Fibroblast of skin of left biceps (primary cell): Measurements from ENCODE around the gene RPS24.
"Not testable (repeated sequence)": the region's sequence is repeated elsewhere in the genome, so short reads cannot be mapped to it uniquely, and the experiment has no call there.

Experiments used
- DNase-seq, 2 experiments: peaks; one replicate each; pipeline ENCODE4 v3.0.0-alpha.2; 2013; ENCODE audit warnings: low read depth in 2 of 2

Gene RPS24

DNA sequence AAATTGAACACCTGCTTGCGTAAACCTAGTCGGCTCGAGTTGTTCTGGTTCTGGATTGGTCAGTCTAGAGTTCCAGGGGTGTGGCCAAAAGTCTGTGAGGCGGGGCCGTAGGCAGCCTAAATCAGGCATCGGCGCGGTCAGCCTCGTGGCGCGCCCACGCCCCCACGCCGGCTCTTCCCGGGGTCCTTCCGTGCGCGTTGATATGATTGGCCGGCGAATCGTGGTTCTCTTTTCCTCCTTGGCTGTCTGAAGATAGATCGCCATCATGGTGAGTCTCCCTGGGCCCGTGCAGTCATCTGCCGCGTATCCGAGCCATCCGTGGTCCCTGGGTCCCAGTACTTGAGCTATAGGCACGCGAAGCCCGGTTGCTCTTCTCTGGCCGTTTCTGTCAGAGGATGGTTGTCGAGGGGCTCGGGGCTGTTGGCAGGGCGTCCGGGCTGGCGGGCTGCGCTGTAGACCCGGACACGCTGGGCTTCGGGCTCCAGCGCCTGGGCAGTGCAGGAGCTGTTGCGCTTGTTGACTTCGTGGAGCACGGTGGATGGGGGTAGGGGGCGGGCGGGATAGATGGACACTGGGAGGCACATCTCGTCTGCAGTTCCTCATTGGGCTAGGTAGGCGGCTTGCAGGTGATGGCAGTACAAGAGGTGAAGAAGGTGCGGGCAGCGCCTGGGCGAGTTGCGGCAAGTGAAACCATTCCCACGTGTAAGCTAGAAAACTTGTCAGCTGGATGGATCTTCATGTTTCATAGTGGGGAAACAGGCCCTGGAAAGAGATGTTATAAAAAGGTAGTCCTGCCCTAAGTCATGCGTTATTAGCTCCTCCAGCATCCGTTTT lies at the start of gene RPS24:
TSS of gene RPS24 (plus strand) at position 227 of the 834 bp plus-strand sequence. CDS start at position 266, 39 bp downstream.
- DNase-seq = peak; percentile 93 to 94

DNA sequence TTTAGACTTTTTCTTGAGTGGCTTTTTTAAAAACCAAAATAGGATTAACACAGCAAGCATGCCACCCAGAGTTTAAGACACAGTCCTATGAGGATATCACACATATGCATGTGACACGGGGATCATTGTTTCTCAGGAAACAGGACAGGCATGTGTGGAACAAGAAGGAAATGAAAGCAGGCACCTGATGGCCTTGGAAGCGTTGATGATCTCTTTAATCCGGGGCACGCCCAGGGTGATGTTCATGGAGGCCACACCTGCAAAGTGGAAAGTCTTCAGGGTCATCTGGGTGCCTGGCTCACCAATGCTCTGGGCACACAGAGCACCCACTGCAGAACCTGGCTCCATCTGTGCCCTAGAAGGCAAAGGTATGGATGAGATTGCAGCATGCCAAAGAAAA lies 48.7 kb upstream of the RPS24 start:
- no peak for DNase-seq

DNA sequence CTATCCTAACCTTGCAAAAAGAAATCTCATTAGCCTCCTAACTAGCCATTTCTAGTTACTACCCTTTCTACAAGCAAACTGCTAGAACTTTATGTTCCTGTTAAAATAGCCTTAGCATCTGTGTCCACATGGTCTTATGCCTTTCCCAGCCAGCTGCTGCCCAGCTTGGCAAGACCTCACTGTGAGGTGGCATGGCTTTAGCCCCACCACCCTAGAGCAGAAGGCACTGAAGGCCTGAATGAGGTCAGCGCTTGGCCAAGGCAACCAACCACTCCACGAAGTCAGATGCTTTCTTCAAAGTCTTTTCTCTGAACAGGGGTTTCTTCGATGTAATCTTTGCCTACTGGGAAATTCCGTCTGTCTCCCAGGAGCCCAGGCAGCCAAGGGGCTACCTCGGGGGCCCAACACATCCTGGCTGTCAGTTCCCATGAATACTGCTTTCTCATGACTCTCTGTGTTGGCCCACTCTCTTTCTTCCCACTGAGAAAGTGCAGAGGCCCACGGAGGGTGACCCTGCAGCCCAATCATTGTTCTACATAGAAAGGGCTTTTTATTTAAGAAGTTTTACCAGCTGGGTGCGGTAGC lies 45.9 kb upstream of the RPS24 start:
- DNase-seq = no peak

DNA sequence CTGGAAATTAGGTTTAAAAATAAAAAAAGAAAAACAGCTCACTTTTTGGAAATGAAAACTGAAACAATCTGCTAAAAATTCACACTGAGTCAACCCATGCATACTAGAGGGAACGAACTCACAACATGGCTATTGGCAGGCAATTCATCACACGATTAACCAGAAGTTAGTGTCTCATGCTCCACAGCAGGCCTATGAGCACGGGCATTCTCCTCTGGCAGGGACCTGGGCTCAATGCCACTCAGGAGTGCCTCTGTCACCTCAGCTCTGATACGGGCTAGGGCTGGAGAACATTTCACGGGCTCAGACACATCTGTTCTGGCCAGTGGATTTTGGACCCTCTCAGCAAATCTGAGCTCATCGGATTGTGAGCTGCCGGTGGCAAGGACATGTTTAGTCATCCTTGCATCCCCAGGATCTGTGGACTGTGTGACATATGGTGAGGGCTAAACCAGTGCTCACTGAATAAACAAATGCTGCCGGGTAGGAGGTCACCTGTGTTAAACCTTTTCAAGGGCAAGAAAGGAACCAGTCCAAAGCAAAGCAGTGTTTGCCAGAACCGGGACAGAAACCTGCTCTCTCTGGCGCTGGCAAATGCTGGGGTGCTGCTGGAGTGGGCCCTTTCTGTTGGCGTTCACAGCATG lies 44.5 kb upstream of the RPS24 start:
- no peak for DNase-seq

DNA sequence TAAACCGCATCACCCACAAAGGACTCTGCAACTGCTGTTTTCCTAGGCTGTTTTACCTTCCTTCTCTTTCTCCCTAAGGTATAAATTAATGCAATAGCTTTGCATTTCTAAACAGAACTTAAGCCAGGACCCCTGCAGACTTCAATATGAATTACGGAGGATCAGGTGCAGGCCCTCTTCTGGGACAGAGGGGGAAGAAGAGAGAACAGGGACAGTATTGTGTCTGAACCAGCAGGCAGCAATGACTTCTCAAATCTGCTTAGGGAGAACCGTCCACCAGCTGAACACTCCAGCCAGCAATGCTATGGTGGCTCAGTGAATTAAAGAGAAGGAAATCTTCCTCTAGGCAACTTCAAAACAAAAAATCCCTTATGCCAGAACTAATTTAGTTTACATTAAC lies 40.0 kb upstream of the RPS24 start:
- no peak for DNase-seq

DNA sequence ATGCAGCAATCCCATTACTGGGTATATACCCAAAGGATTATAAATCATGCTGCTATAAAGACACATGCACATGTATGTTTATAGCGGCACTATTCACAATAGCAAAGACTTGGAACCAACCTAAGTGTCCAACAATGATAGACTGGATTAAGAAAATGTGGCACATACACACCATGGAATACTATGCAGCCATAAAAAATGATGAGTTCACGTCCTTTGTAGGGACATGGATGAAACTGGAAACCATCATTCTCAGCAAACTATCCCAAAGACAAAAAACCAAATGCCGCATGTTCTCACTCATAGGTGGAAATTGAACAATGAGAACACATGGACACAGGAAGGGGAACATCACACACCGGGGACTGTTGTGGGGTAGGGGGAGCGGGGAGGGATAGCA lies 34.9 kb upstream of the RPS24 start:
- DNase-seq = not testable (repeated sequence)

DNA sequence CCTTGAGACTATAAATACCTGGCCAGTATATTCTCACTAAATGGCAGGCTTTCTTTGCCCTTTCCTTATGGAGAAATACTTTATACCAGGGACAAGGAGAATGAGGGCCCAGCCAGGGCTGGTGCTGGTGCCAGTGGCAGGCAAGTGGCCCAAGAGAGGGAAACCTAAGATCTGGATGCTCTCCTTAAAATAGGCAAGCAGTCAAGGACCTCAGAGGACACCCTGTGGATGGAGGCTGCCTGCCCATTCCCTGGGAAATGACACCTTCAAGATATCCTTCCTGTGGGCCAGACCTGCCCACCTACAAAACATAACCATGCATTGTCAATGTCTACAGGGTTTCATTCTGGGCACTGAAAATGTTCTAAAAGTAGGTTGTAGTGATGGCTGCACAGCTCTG lies 33.5 kb upstream of the RPS24 start:
- DNase-seq = no peak

DNA sequence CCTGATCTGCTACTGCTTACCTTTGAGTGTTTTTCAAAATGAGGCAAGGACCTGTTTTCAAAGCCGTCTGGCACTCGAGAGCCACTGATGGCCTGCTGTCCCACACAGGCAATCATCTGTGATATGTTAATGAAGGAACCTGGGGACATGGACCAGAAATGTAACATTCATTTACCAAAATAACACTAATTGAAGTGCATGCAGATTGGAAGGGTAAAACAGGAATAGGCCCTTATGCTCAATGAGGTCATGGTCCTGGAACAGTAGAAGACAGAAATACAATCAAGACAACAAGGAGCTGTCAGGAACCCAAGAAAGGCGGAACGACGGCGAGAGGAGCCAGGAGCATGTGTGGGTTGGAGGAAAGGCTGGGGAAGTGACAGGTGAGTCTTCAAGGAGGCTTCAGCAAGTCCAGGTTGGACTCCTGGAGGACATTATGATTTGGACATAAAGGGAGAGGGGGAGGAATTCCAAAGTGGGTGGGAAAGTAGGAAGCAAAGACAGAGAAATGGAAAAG lies 32.6 kb upstream of the RPS24 start:
- no peak for DNase-seq

DNA sequence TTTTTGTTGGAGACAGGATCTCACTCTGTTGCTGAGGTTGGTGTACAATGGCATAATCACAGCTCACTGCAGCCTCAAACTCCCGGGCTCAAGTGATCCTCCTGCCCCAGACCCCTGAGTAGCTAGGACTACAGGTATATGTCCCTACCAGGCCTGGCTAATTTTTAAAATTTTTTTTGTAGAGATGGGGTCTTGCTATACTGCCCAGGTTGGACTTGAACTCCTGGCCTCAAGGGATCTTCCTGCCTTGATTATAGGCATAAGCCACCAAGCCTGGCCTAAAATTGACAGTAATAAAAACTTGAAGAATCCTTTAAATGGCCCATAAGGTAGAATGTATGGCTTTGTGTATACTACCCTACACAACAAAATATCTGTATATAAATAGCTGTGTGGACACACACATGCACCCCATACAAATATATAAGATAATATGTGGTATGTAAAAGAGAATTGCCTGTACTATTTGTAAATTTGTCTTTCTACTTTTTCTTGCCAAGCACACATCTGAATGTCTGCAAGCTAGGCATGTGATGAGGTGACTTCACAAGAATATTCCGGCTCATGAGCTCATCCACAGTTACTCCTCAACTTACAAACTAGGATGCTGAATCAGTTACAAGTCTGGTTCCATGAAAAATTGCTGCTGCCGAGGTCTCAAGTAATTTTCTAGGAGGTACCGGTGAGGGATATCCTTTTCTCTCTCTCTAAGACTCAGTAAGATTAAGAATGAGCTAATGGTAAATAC lies 30.9 kb upstream of the RPS24 start:
- no peak for DNase-seq

DNA sequence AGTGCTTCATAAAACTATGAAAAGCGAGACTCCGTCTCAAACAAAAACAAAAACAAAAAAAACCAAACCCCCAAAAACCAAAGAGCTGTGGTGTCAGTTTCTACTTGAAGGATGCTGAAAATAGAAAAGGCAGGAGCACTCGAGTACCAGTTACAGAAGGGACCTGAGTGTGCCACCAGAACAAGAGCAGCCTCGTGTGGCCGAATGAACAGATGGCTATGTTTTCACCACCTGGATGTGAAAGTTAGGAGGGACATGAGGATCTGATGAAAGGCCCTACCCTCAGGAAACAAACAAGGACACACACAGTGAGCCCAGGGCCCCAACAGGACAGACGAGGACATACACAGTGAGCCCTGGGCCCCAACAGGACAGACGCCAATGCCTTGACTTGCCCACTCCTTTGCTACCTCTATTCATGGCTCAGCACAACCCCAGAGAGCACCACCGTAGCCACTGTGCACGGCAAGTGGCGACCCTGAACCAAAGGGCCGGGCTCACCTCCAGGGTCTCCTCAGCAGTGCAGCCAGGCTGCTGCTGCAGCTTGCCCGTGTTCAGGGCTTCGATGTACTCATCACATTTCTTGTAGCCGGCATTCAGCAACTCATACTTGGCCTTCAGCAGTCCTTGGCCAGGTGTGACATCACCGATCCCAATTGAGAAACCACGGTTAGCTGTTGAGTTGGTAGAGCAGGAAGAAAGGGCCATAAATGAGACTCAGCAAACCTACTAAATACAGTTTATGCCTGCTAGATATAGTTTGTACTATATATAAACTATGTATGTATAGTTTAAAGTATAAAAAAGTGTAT lies 29.2 kb upstream of the RPS24 start:
- no peak for DNase-seq

DNA sequence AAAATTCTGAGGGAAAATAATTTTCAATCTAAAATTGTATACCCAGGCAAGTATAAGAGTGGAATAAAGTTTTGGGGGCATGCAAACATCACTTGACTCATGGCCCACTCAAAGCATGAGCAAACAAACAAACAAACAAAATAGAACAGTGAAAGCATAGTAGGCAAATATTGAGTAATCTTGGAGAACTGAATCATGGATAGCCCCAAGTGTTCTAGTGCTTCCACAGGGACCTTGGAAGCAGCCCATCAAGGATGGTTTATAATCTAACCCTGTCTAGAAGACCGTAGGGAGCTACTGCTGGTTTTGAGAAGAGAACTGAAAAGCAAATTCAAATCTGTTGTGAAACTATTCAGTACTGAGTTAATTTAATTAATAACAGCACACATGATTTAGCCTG lies 26.5 kb upstream of the RPS24 start:
- DNase-seq = no peak

DNA sequence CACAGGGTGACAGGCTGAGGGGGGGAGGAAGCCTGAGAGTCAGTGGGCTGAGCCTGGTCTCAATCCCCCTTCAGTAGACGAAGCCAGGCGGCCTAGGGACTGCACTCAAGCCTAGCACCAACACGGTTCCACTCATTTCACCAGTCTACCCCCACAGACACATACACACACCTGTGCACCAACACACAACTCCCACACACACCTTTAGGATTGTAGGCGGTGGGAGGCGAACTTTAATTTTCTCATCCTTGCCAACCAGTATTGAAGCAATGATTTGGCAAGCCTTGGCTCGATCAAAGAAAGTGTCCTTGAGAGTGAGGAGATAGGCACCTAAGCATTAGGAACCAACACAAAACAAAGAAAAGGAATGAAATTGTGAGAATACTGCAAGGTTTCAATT lies 24.0 kb upstream of the RPS24 start:
- DNase-seq = no peak

DNA sequence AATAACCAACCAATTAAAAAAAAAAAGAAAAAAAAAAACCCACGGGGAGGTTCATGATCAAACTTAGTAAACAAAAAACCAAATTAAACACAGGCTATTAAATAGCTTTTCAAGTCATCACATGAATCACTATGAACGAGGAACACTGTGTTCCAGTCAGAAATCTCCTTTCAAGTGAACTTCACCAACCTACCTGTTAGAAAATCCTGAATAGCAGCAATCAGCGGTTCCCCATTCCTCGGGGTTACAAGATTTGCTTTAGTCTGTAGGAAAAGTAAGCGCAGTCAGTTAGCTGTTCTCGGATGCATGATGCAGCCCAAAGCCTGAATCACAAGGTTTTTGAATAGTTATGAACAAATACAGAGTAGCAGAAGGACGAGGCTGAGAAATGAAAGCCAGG lies 23.4 kb upstream of the RPS24 start:
- DNase-seq = no peak

DNA sequence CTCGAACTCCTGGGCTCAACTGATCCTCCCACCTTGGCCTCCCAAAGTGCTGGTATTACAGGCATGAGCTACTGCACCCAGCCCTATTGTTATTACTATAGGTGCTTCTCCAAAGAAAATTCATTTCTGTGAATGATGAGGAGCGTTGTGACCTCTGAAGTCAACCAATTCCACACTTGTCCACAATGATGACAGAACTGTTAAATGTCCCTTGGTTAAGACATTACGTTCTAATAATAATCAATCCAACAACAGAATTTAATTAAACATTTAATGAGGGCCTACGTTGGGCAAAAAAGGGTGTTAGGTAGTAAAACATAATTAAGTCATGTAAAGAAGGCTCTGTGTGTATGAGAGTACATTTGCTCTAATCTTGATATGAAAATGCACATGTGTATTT lies 22.6 kb upstream of the RPS24 start:
- no peak for DNase-seq

DNA sequence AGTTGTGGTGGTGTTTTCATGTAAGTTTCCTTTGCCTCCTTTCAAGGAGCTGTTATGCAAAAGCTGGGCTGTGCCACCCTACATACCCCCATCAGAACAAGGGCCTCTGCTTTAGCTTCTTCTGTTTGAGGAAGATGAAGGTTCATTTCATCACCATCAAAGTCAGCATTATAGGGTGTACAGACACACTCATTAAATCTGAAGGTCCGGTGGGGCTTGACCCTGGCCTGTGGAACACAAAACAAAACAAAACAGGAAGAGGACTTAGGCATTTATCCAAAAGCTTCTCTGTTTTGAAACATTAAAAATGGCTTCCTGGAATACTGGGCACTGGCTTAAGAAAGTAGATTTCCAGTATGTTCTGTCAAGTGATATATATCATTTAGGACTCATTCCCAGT lies 20.1 kb upstream of the RPS24 start:
- no peak for DNase-seq

DNA sequence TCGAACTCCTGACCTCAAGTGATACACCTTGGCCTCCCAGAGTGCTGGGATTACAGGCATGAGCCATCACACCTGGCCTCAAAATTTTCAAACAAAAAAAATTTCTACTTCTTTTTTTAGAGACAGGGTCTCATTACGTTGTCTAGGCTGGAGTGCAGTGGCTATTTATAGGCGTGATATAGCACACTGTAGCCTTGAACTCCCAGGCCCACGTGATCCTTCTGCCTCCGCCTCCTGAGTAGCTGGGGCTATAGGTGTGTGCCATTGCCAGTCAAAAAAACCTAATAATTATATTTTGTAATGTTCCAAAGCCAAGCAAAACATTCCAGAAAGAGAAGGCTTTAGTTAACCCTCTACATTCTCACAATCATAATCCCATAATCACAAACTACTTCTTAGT lies 18.1 kb upstream of the RPS24 start:
- DNase-seq = no peak

DNA sequence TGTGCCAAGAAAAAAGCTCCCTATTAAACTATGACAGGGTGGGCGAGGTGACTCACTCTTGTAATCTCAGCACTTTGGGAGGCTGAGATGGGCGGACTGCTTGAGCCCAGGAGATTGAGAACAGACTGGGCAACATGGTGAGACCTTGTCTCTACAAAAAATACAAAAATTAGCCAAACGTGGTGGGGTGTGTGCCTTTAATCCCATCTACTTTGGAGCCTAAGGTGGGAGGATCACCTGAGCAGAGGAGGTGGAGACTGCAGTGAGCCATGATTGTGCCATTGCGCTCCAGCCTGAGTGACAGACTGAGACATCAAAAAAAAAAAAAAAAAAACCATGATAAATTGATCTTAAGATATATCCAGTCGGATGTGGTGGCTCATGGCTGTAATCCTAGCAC lies 15.8 kb upstream of the RPS24 start:
- DNase-seq = no peak

DNA sequence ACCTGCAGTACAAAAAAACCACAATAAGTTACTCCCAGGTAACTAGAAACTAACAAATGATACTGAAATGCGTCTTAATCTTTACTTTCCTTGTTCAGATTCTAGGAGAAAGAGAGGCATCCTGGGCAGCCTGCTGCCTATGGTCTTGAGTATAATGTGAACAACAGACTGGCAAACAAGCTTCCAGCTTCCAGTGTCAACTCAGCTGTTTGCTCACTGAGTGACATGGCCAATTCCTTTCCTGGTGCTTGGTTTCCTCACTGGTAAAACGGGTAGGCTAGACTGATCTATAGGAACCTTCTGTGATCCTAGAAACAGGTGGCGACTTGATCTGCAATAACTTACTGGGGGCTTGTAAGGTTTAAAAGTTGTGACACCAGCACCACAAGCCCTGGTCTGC lies 14.4 kb upstream of the RPS24 start:
- no peak for DNase-seq

DNA sequence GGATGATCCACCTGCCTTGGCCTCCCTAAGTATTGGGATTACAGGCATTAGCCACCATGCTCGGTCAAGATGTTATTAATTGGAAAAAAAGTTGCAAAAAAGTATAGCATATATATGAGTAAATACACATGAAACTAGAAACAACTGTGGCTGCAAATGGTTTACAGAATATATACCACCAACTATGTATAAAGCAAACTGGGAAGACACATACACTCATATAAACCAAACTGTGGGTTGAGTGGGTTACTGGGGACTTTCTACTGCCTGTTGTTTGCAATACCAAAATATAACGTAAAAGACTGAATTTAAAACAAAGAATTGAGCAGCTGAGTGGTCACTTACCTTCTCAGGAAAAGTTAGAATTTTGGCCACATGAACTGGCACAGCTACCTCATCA lies 12.5 kb upstream of the RPS24 start:
- no peak for DNase-seq

DNA sequence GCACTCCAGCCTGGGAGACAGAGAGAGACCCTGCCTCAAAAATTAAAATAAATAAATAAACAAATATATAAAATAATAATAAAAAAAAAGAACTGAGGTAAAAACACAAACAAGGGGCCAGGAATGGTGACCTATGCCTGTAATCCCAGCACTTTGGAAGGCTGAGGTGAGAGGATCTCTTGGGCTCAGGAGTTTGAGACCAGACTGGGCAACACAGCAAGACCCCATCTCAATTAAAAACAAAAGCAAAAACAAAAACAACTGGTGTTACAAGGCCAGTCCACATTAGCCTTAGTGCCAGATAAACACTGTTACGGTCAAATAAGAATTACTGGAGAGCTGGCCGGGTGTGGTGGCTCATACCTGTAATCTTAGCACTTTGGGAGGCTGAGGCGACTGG lies 9.9 kb upstream of the RPS24 start:
- DNase-seq = no peak

DNA sequence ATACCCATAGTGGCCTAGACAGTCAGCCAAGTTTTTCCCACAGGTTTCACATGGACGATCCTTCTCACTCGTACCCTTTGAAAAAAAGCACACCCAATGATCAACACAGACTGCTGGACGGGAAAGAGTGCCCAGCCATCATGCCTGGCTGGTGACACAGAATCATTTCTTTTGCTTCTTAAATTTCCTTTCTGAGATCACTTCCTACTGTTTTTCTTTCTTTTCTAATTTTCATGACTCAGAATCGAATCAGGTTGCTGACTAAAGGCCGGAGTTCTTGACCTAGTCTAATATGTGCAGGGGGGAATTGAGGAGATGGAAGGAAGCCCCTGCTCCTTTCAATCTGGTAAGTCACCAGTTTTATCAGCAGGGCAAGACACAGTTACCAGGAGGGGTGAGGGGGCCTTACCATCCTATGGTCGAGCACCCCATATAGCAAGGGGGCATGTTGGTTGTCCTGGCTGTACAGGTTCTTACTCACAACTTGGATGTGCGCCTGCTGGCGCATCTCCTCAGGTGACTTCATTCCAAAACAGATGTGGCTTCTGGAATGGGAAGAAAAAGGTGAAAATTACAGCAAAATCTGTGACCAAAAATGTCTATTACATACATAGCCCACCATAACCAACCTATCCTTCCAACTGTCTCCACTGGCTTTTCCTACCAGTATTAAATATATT lies 7.8 kb upstream of the RPS24 start:
- DNase-seq = no peak
